Neural progenitor cell (in vitro differentiated cells): ENCODE measurements around the gene IPCEF1.

Experiments used
- EZH2 ChIP-seq: fragments of 200-600 bp; sonication (generic); IDR thresholded peaks from 2 replicates; pipeline ENCODE4 v1.6.1; 2017; ENCODE audit warnings: antibody characterized with exemption, mild to moderate bottlenecking, moderate library complexity
- EZH2phosphoT487 ChIP-seq: fragments of 200-600 bp; sonication (generic); IDR thresholded peaks from 2 replicates; pipeline ENCODE4 v1.6.1; 2017; ENCODE audit warnings: antibody characterized with exemption
- TF ChIP-seq, protein P1 (sequence below): fragments of 200-600 bp; sonication (generic); IDR thresholded peaks from 2 replicates; pipeline ENCODE4 v1.5.1; 2017; ENCODE audit warnings: antibody characterized with exemption, mild to moderate bottlenecking

DNA sequence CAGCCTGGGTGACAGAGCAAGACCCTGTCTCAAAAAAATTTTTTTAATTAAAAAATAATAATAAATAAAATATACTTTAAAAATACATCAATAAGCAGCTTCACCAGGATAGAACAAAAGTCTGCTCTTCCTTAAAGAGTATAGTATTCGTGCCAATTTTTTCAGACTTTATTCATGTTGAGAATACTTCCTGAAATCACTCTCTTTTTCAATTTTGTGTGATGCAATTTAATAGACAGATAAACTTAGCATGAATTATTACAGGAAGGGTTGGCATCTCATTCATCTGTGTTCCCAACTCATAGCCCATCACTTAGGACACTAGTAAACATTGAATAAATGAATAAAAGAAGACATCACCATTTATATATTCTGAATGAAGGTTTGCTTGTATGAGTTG is 52.4 kb downstream of the IPCEF1 start:
- TF ChIP-seq, protein P1, sequence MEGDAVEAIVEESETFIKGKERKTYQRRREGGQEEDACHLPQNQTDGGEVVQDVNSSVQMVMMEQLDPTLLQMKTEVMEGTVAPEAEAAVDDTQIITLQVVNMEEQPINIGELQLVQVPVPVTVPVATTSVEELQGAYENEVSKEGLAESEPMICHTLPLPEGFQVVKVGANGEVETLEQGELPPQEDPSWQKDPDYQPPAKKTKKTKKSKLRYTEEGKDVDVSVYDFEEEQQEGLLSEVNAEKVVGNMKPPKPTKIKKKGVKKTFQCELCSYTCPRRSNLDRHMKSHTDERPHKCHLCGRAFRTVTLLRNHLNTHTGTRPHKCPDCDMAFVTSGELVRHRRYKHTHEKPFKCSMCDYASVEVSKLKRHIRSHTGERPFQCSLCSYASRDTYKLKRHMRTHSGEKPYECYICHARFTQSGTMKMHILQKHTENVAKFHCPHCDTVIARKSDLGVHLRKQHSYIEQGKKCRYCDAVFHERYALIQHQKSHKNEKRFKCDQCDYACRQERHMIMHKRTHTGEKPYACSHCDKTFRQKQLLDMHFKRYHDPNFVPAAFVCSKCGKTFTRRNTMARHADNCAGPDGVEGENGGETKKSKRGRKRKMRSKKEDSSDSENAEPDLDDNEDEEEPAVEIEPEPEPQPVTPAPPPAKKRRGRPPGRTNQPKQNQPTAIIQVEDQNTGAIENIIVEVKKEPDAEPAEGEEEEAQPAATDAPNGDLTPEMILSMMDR = no peak
- TF ChIP-seq EZH2phosphoT487 (no peak), EZH2 (no peak)
